Activated T-helper 1 cell treated with Interleukin-2 at 50 U/mL for 16 hours (primary cell): Measurements from ENCODE around the gene DNASE1L2.
"Not testable (repeated sequence)": the region's sequence is repeated elsewhere in the genome, so short reads cannot be mapped to it uniquely, and the experiment has no call there.

ENCODE experiments used
- DNase-seq: peaks from one replicate; pipeline ENCODE4 v3.0.0-alpha.2; 2020; ENCODE audit warnings: low read depth

DNASE1L2 gene

GRCh38 chr16:2238838-2239675 lies 2.8 kb downstream of the DNASE1L2 start:
- no peak for DNase-seq

GRCh38 chr16:2240331-2240730 lies 4.1 kb downstream of the DNASE1L2 start:
- not testable (repeated sequence) for DNase-seq

DNA sequence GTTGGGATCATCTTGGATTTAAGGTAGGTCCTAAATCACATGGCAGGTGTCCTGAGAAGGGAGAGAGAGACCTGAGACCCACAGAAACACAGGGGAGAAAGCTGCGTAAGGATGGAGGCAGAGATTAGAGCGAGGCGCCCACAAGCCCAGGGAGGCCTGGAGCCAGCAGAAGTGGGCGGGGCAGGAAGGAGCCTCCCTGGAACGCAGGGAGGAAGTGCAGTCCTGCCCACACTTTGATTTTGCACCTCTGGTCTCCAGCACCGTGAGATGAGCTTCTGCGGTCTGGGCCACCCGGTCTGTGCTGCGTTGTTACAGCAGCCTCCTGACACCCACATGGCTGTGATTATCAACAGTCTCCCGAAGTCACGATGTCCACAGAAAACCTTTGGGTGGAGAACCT lies 6.4 kb downstream of the DNASE1L2 start:
- no peak for DNase-seq

GRCh38 chr16:2243031-2243528 lies 6.8 kb downstream of the DNASE1L2 start:
- DNase-seq = no peak

- DNase-seq = no peak
These were observed 7.5 kb downstream of the DNASE1L2 start for GRCh38 chr16:2243781-2244180.

DNA sequence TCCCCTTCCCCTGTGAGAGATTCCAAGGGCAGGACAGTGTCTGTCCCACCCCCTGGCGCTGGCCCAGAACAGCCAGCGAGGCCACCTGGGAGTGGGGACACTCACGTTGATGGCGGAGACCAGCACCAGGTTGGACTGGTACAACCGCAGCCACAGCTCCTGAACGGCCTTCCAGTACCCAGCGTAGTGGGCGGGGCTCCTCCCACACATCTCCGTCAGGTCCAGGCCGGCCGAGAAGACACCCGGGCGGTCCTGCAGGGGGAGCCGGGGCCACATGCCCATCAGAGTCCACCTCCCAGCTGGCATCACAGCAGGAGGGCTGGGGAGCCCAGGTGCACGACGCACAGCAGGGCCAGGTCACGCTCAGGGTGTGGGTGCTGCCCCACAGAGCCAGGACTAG lies 8.1 kb downstream of the DNASE1L2 start:
- DNase-seq = no peak

DNA sequence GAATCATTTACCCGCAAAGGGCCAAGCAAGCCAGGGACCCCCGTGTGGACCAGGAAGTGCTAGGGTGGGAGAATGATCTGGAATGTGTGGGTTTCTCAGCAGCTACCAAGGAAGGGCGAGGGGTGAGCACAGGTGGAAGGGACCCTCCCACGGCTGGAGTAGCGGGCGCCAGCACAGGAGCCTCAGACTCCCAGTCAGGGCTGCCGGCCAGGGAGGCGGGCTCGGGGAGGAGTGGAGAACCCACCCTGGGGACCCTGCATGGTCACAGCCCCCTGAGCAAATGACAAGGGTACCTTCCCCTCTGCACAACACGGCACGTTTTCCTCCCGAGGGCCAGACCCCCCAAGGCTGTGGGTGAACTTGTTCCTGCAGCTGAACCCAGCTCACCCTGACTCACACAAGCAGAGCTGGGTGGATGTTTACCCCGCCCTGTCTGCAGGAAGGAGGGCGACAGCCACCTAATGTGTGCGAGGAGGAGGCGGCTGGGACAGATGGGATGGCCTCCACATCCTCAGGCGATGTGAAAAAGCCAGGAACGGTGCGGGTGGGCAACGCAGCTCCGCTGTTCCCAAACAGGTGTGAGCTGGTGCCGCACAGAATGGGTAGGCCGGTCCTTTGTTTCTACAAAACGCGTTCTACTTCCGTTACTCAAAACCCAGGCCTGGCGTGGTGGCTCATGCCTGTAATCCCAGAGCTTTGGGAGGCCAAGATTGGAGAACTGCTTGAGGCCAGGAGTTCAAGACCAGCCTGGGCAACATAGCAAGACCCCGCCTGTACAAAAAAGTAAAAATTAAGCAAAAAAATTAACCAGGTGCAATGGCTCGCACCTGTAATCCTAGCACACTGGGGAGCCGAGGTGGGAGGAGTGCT lies 8.9 kb downstream of the DNASE1L2 start:
- DNase-seq = no peak

DNA sequence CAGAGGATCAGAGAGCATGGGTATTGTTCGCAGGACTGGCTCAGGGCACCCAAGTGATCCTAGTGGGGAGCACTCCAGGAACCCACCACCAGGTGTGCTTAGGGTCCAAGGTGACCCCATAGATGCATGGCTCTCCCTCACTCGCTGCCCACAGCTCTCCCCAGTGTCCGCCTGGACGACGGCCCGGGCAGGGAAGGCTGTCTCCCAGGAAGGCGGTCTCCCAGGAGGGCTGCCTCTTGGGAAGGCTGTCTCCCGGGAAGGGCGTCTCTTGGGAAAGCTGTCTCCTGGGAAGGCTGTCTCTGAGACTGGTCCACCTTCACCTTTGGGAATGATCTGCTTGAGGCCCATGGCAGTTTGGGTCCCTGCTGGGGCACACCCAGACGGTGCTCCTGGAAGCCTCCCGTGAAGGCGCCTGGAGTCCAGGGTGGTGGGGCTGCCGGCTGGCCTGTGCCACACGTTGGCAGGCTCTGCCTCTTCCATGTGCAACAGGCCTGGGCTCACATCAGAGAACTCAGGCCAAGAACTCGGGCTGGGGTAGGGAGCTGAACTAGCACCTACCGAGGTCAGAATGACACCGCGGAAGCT lies 10.1 kb downstream of the DNASE1L2 start:
- DNase-seq = no peak

DNA sequence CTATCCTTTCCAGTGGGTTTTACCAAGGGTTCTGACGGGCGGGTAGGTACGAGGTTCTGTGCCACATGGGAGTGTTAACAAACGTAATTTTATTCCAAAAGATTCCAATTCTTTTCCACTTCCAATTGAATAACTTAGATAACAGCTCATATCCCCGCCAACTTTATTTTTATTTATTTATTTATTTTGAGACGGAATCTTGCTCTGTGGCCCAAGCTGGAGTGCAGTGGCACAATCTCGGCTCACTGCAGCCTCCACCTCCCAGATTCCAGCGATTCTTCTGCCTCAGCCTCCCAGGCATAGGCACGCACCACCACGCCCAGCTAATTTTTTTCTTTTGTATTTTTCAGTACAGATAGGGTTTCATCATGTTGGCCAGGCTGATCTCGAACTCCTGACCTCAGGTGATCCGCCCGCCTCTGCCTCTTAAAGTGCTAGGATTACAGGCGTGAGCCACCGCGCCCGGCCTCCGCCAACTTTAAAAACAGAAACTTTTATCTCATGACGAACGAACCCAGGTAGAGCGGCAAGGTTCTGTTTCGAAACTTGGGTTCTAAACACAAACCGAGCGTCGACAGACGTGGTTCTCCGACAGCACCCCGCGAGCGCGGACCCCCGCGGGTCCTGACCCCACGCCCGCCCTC lies 14.5 kb downstream of the DNASE1L2 start:
- no peak for DNase-seq

DNA sequence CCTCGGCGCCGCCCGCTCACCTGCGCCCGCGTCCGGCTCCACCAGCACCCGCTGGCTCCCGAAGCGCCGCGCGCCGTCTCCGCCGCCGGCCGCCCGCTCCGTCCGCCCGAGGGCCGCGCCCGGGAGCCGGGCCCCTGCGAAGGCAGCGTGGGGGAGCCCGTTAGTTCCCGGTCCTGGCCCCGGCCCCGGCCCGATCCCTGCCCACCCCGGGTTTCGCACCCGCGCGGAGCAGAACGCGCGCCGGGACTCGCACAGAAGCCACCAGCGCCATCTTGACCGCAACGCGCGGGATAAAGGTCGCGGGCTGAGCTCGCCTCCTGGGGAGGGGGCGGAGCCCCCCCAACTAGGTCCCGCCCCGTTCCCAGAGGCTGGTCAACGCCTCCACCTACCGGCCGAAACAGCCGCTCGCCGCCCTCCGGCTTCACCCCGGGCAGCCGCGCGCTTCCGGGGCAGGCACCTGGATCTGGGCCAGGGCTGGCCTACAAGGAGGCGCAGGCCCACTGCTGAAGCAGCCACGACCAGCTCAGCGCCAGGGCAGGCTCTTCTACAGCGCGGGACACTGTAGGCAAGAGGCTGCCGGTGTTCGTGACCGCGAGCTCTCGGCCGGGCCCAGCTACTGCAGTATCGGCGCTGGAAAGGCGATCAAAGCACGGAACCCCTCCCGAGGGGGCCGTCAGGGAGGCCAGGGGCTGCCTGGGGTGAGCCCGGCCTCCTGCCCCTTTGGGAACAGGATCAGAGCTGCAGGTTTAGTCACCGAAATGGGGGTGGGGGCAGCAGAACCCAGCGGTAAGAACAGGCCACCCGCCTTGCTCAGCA lies 15.3 kb downstream of the DNASE1L2 start, which contains the start of gene ECI1:
ECI1 (minus strand) TSS at position 292 of the 816 bp plus-strand sequence; CDS start at position 271, 21 bp downstream.
- DNase-seq = peak; percentile 72

GRCh38 chr16:2252806-2253148 lies 16.5 kb downstream of the DNASE1L2 start:
- DNase-seq = no peak

GRCh38 chr16:2253293-2253692 lies 17.0 kb downstream of the DNASE1L2 start:
- no peak for DNase-seq

DNA sequence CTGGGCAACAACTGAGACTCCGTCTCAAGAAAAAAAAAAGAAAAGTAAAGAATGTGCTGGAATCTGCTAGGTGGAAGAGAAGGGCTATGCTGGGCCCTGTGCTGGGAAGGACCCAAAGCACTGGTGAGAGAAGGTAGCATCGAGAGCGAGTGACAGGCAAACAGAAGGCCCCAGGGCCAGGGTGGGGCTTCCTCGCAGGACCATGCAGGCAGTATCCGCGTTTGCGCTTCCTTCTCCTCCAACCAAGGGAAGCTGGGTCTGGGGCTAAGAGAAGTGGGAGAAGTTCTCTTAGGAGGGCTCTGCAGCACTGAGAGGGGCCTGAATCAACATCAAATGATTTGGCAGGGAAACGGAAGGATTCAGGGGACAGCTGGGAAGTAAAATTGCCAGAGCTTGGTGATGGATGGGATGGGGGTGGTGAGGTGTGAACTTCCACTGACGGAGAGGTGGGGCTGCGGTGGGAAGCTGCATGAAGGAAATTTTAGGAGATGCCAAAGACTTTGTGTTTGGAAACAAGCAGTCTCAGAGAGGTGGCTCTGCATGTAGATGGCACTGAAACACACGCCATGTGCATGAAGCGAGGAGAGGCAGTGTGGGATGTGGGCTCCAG lies 20.4 kb downstream of the DNASE1L2 start:
- no peak for DNase-seq

DNA sequence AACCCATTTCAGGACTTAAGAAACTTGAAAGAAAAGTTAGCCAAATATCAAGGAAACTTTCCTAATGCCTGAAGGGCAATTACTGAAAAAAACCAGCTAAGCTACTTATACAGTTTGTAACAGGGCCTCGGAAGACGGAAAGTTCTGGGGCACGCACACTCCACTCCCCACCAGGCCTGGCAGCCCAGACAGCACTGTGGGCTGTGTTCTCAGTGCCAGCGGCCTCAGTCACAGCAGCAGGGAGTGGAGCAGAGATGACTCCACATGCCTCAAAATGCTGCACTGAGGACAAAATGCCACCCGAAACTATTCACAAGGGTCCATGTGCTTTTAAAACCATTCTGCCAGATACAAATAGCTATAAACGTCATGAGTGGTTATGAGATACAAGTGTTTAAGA lies 21.5 kb downstream of the DNASE1L2 start:
- DNase-seq = no peak

- DNase-seq = not testable (repeated sequence)
These were observed 22.3 kb downstream of the DNASE1L2 start for GRCh38 chr16:2258530-2258929.

DNA sequence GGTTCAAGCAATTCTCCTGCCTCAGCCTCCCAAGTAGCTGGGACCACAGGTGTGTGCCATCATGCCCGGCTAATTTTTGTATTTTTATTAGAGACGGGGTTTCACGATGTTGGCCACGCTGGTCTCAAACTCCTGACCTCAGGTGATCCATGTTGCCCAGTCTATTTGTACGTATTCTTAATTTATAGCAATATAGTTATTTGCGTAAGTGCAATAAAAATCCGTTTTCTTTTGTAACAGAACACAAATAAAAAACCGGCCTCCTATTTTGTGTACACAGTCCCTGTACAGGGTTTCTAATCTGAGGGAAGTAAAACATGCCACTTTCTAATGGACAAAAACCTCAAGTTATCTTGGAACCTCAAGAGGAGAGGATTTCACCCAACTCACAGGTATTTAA lies 24.0 kb downstream of the DNASE1L2 start:
- DNase-seq = no peak

DNA sequence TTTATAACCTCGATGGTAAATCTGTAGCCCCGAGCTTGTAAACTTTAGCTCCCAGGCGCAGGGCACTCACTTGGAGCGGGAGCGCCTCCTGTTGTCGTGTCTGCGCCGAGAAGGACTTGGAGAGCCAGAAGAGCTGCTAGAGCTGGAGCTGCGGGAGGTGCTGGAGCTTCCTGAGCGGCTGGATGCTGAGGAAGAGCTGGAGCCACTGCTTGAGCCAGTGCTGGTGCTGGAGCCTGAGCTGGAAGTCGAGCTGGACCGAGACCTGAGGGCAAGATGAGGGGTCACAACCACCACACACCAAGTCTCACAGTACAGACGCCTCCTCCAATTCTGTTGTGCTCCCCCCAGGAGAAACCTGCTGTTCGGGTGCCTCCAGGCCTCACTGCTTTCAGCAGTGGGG lies 26.8 kb downstream of the DNASE1L2 start:
- not testable (repeated sequence) for DNase-seq

DNA sequence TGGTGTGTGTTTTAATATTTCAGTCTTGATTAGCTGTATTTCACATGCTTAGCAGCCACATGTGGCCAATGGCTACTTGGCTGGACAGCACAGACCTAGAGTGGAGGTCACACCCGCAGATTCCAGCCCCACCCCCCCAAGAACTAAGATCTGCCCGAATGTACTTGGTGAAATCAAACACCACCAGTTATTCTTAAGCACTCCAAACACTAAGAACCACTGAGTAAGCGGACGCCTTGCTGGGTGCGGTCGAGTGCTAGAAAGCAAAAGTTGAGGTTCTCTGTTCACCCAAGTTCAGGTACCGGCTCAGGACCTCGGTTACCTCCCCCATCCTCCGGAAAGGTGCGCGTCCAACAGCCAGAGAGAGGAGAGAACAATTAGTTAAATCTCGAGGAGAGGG lies 30.6 kb downstream of the DNASE1L2 start:
- DNase-seq = not testable (repeated sequence)

- DNase-seq = not testable (repeated sequence)
These were observed 31.3 kb downstream of the DNASE1L2 start for GRCh38 chr16:2267505-2267912.

- DNase-seq = peak; percentile 94
These were observed 31.8 kb downstream of the DNASE1L2 start, which contains the start of gene RNPS1 for GRCh38 chr16:2267913-2268666. RNPS1 (minus strand) TSS chr16:2268126; CDS start chr16:2264643, 3,483 bp downstream.
